ENCODE data around the gene CNTN4.

DNA sequence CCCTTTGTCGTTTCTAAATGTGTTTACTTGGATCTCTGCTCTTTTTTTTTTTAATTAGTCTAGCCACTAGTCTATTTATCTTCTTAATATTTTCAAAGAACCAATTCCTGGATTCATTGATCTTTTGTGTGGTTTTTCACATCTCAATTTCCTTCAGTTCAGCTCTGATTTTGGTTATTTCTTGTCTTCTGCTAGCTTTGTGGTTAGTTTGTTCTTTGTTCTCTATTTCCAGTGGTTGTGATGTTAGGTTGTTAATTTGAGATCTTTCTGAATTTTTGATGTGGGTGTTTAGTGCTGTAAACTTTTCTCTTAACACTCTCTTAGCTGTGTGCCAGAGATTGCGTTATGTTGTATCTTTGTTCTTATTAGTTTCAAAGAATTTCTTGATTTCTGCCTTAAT lies 446.1 kb downstream of the CNTN4 start:
- TF ChIP-seq EP300 (IDR thresholded peaks at IDR 0.05), result no peak
- TF ChIP-seq, protein P1, sequence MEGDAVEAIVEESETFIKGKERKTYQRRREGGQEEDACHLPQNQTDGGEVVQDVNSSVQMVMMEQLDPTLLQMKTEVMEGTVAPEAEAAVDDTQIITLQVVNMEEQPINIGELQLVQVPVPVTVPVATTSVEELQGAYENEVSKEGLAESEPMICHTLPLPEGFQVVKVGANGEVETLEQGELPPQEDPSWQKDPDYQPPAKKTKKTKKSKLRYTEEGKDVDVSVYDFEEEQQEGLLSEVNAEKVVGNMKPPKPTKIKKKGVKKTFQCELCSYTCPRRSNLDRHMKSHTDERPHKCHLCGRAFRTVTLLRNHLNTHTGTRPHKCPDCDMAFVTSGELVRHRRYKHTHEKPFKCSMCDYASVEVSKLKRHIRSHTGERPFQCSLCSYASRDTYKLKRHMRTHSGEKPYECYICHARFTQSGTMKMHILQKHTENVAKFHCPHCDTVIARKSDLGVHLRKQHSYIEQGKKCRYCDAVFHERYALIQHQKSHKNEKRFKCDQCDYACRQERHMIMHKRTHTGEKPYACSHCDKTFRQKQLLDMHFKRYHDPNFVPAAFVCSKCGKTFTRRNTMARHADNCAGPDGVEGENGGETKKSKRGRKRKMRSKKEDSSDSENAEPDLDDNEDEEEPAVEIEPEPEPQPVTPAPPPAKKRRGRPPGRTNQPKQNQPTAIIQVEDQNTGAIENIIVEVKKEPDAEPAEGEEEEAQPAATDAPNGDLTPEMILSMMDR (IDR thresholded peaks at IDR 0.05), result no peak
- no peak for TF ChIP-seq POLR2A (IDR thresholded peaks at IDR 0.05; ENCODE audit: low read depth)
- TF ChIP-seq POLR2AphosphoS5 (IDR thresholded peaks at IDR 0.05), result no peak
